Retinal pigment epithelial cell (primary cell): ENCODE data around the gene ALOX5AP.

Experiments used
- DNase-seq: peaks from one replicate; pipeline ENCODE4 v3.0.0-alpha.2; 2010; ENCODE audit warnings: low read depth
- H3K4me3 ChIP-seq: 2 replicates; pipeline ENCODE4 v1.5.1; 2011; ENCODE audit warnings: mild to moderate bottlenecking, low read length, control low read depth, moderate library complexity
- TF ChIP-seq, protein P1 (sequence below): conservative IDR thresholded peaks from 2 replicates; pipeline ENCODE4 v1.5.1; 2011; ENCODE audit warnings: low read depth, low read length, control low read depth, inconsistent platforms

Gene ALOX5AP

DNA sequence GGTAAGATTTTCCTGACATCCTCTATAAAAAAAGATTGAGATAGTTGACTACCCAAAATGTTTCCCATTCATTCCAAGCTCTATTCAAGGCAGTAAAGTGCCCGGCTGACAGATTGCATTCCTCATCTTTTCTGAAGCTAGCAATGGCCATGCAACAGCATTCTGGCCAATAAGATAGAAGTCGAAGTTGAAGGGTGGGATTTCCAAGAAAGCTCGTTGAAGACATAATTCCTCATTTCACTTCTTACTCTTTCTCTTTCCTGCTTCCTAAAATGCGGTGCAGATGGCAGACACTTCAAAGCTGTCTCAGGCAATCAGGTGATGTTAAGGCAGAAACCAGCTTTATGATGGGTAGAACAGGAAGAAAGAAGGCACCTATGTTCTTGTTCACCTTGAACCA, 13.4 kb upstream of the ALOX5AP start:
- DNase-seq: no peak
- TF ChIP-seq, protein P1, sequence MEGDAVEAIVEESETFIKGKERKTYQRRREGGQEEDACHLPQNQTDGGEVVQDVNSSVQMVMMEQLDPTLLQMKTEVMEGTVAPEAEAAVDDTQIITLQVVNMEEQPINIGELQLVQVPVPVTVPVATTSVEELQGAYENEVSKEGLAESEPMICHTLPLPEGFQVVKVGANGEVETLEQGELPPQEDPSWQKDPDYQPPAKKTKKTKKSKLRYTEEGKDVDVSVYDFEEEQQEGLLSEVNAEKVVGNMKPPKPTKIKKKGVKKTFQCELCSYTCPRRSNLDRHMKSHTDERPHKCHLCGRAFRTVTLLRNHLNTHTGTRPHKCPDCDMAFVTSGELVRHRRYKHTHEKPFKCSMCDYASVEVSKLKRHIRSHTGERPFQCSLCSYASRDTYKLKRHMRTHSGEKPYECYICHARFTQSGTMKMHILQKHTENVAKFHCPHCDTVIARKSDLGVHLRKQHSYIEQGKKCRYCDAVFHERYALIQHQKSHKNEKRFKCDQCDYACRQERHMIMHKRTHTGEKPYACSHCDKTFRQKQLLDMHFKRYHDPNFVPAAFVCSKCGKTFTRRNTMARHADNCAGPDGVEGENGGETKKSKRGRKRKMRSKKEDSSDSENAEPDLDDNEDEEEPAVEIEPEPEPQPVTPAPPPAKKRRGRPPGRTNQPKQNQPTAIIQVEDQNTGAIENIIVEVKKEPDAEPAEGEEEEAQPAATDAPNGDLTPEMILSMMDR: no peak

DNA sequence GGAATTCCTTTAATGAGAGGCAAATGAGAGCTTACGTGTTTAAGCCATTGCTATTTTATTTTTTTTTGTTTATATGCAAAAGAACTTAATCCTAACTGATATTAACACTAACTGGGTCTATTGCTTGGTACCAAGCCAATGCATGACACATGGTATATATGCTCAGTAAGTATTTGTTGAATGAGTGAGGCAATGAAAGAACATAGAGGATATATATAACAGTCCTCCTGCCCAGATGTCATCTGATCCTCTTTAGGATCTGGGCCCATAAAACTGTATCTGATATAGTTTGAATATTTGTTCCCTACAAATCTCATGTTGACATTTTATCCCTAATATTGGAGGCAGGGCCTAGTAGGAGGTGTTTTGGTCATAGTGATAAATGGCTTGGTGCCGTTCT, 13.0 kb upstream of the ALOX5AP start:
- H3K4me3 ChIP-seq: no peak overlapping the region
- TF ChIP-seq, protein P1: no peak

More for the DNA sequence above, 13.4 kb upstream of the ALOX5AP start:
- no peak overlapping the region for H3K4me3 ChIP-seq

DNA sequence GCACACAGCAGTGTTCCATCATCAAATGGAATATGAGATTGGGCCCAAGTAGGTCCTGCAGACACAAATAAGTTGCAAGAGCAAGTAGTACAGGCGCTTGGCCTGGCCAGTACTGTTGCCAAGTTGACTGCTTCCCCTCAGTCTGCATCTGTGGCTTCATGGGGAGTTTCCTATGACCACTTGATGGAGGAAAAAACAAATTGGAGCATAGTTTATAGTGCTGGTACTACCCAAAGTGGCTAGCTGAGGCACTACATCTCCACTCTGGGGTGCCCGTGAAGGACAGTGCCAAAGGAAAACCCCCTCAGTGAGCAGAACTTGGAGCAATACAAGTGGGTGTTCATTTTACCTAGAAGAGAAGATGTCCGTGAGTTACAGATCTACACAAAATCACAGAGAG, 10.6 kb upstream of the ALOX5AP start:
- DNase-seq: no peak
- no peak overlapping the region for H3K4me3 ChIP-seq
- TF ChIP-seq, protein P1: no peak

More for the DNA sequence above, 13.0 kb upstream of the ALOX5AP start:
- no peak for DNase-seq

DNA sequence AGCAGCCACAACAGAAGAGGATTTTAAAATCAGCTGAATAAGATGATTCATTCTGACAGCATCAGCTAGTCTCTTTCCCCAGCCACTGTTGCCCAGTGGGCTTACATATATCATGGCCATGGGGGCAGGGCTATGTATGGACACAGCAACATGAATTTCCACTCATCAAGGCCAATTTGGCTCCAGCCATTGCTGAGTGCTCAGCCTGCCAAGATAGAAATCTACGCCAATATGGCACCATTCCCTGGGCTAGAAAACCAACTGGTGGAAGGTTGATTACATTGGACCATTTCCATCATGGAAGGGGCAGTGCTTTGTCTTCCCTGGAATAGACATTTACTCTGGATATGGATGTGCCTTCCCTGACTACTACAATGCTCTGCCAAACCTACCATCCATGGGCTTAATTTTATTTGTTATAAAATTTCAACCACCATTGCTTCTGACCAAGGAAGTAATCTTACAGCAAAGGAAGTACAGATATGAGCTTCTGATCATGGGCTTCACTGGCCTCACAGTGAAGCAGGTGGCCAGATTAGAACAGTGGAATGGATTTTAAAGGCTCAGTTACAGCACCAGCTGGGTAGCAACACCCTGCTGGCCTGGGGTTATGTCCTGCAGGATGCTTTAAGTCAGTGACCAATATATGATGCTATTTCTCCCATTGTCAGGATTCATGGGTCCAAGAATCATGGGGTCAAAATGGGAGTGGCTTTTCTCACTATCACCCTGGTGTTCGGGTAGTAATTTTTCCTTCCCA, 9.8 kb upstream of the ALOX5AP start:
- no peak overlapping the region for H3K4me3 ChIP-seq
- no peak for DNase-seq
- TF ChIP-seq, protein P1: no peak

DNA sequence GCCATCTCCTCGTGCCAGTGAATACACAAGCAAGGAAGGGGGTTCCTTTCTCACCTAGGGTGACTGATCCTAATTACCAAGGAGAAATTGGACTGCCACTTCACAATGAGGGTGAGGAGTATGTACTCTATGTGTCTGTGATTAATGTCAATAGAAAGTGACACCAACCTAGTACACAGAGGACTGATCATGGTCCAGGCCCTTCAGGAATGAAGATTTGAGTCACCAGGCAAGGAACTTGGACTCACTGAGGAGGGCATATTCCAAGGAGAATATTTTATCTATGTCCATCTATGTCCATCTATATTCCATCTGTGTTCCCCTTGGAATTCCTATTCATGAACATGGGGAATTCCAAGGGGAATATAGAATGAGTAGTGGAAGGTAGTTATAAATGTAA, 9.2 kb upstream of the ALOX5AP start:
- no peak for DNase-seq
- TF ChIP-seq, protein P1: no peak
- H3K4me3 ChIP-seq: no peak overlapping the region

DNA sequence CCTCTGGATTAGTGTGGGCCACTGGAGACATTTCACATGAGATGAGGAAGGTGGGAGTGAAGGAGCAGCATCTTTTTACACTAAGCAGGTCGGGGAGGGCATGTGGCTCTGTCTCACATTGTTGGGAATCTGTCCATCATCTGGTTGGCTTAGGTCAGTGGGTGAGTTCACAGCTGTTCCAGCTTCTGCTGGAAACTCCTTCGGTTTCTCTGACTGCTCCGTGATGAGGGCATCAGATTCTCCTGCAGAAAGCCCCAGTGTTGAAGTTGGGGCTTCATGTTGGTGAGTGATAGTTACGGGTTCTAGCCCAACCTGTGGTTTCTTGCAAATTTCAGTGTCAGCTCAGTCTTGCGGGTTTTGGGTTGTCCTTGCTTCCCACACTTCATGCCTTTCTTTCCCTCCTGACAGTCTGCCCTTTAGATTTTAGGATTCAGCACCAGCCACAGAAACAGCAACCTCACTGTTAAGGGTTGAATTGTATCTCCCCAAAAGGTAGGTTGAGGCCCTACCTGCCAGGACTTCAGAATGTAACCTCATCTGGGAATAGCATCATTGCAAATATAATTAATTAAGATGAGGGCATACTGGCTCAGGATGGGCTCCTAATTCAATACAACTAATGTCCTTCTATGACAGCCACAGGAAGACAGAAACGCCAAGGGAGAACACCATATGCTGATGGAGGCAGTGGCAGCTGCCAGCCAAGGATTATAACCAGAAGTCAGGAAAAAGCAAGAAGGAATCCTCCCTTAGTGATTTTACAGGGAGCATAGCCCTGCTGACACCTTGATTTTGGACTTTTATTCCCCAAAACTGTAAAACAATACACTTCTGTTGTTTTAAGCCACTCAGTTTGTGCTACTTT, 7.6 kb upstream of the ALOX5AP start:
- TF ChIP-seq, protein P1: no peak
- DNase-seq: no peak
- no peak overlapping the region for H3K4me3 ChIP-seq

DNA sequence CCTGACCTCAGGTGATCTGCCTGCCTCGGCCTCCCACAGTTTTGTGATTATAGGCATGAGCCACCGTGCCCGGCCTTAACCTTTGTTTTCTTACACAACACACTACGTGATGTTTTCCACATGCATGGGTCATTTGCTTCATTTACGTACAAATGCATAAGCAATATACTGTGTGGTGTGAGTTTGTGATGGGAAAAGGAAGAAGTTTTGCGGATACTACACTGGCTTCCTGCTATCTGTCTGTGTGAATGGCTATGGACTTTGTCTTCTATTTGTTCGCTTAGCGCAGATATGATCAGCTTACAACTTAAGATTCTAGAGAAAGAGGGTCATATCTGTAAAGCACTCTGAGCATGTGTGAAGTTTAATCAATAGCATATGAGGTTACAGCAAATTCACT, 5.5 kb upstream of the ALOX5AP start:
- DNase-seq: no peak
- no peak overlapping the region for H3K4me3 ChIP-seq
- TF ChIP-seq, protein P1: no peak
